ENCODE results near the gene MBNL3.
"Not testable (repeated sequence)": the region's sequence is repeated elsewhere in the genome, so short reads cannot be mapped to it uniquely, and the experiment has no call there.

MBNL3 gene

GRCh38 chrX:132474544-132475248, 14.1 kb downstream of the MBNL3 start:
- DNase-seq (ENCODE audit: low spot score): no peak

- no peak for DNase-seq (ENCODE audit: low spot score)
Observed at GRCh38 chrX:132472397-132472796, 16.4 kb downstream of the MBNL3 start.

GRCh38 chrX:132470831-132471230, 18.0 kb downstream of the MBNL3 start:
- no peak for DNase-seq (ENCODE audit: low spot score)

- no peak for DNase-seq (ENCODE audit: low spot score)
Observed at GRCh38 chrX:132470179-132470578, 18.7 kb downstream of the MBNL3 start.

- DNase-seq (ENCODE audit: low spot score): no peak
Observed at GRCh38 chrX:132468454-132468853, 20.4 kb downstream of the MBNL3 start.

GRCh38 chrX:132467989-132468388, 20.8 kb downstream of the MBNL3 start:
- DNase-seq (ENCODE audit: low spot score): no peak

- DNase-seq (ENCODE audit: low spot score): no peak
Observed at GRCh38 chrX:132467026-132467425, 21.8 kb downstream of the MBNL3 start.

GRCh38 chrX:132463411-132463810, 25.4 kb downstream of the MBNL3 start:
- DNase-seq (ENCODE audit: low spot score): peak; percentile 18

GRCh38 chrX:132461886-132462285, 27.0 kb downstream of the MBNL3 start:
- DNase-seq (ENCODE audit: low spot score): no peak

GRCh38 chrX:132452911-132453550, 35.8 kb downstream of the MBNL3 start:
- no peak for DNase-seq (ENCODE audit: low spot score)

- DNase-seq (ENCODE audit: low spot score): not testable (repeated sequence)
Observed at GRCh38 chrX:132445909-132446308, 42.9 kb downstream of the MBNL3 start.

GRCh38 chrX:132444936-132445335, 43.9 kb downstream of the MBNL3 start:
- DNase-seq (ENCODE audit: low spot score): no peak

GRCh38 chrX:132443196-132444135, 45.4 kb downstream of the MBNL3 start:
- DNase-seq (ENCODE audit: low spot score): no peak

GRCh38 chrX:132442691-132443090, 46.1 kb downstream of the MBNL3 start:
- no peak for DNase-seq (ENCODE audit: low spot score)

- DNase-seq (ENCODE audit: low spot score): no peak
Observed at GRCh38 chrX:132435222-132435621, 53.6 kb downstream of the MBNL3 start.

GRCh38 chrX:132433551-132433950, 55.3 kb downstream of the MBNL3 start:
- DNase-seq (ENCODE audit: low spot score): no peak

- no peak for DNase-seq (ENCODE audit: low spot score)
Observed at GRCh38 chrX:132433001-132433400, 55.8 kb downstream of the MBNL3 start.

GRCh38 chrX:132428896-132429295, 59.9 kb downstream of the MBNL3 start:
- no peak for DNase-seq (ENCODE audit: low spot score)

- peak; percentile 23 for DNase-seq (ENCODE audit: low spot score)
Observed at GRCh38 chrX:132426695-132427281, 62.0 kb downstream of the MBNL3 start.

GRCh38 chrX:132425744-132426318, 63.0 kb downstream of the MBNL3 start:
- no peak for DNase-seq (ENCODE audit: low spot score)

- no peak for DNase-seq (ENCODE audit: low spot score)
Observed at GRCh38 chrX:132423323-132423722, 65.5 kb downstream of the MBNL3 start.

GRCh38 chrX:132415012-132415411, 73.8 kb downstream of the MBNL3 start:
- DNase-seq (ENCODE audit: low spot score): no peak
